Measurements from ENCODE around the gene PCDHA7.
"Not testable (repeated sequence)": the region's sequence is repeated elsewhere in the genome, so short reads cannot be mapped to it uniquely, and the experiment has no call there.

GRCh38 chr5:140787849-140788504 is 46.1 kb upstream of the PCDHA7 start:
- TF ChIP-seq, protein P1, sequence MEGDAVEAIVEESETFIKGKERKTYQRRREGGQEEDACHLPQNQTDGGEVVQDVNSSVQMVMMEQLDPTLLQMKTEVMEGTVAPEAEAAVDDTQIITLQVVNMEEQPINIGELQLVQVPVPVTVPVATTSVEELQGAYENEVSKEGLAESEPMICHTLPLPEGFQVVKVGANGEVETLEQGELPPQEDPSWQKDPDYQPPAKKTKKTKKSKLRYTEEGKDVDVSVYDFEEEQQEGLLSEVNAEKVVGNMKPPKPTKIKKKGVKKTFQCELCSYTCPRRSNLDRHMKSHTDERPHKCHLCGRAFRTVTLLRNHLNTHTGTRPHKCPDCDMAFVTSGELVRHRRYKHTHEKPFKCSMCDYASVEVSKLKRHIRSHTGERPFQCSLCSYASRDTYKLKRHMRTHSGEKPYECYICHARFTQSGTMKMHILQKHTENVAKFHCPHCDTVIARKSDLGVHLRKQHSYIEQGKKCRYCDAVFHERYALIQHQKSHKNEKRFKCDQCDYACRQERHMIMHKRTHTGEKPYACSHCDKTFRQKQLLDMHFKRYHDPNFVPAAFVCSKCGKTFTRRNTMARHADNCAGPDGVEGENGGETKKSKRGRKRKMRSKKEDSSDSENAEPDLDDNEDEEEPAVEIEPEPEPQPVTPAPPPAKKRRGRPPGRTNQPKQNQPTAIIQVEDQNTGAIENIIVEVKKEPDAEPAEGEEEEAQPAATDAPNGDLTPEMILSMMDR (IDR thresholded peaks at IDR 0.05; ENCODE audit: low read length), result not testable (repeated sequence)
- not testable (repeated sequence) for TF ChIP-seq EZH2 (IDR thresholded peaks at IDR 0.05; ENCODE audit: borderline replicate concordance, low read length)

Measured in OCI-LY1 (cell line).